OCI-LY3 (cell line): ENCODE results near the gene D2HGDH.

Experiments
- CTCF ChIP-seq: fragments of 200-600, 300-600 bp; sonication (generic); IDR thresholded peaks from 2 replicates; pipeline ENCODE4 v1.5.1; 2014; ENCODE audit warnings: antibody characterized with exemption, low read length, low read depth
- EZH2phosphoT487 ChIP-seq: fragments of 200-600 bp; shearing (Covaris generic); IDR thresholded peaks from 2 replicates; pipeline ENCODE4 v1.6.1; 2018; ENCODE audit warnings: antibody characterized with exemption, mixed run types, low read depth

GRCh38 chr2:241802421-241803318 is 68.2 kb downstream of the D2HGDH start:
- TF ChIP-seq CTCF (no peak), EZH2phosphoT487 (no peak)
